Thoracic aorta (tissue), 2 donors: ENCODE measurements around the gene ITPR3. TPM values are rescaled to one million over a fixed set of nuclear protein-coding genes. Genes with fewer than 3 reads are reported as not detected.

Source experiments
- ATAC-seq: fragments of 150-250 bp; one replicate; pipeline ENCODE4 v1.8.0; 2017; ENCODE audit warnings: low read depth; ENCODE audit not compliant: insufficient number of reproducible peaks, low FRiP score
- DNase-seq: peaks from one replicate; pipeline ENCODE4 v3.0.0-alpha.2; 2020; ENCODE audit warnings: low spot score
- H3K27ac ChIP-seq, 2 donors: fragments of 200-600 bp; sonication (generic); 1 replicate in 1 of 2; 2 replicates in 1 of 2; pipeline ENCODE4 v1.5.1; 2016; ENCODE audit warnings: mild to moderate bottlenecking in 2 of 2, moderate library complexity in 2 of 2
- H3K27me3 ChIP-seq: fragments of 200-600 bp; sonication (generic); replicated peaks from 2 replicates; pipeline ENCODE4 v1.6.0; 2016; ENCODE audit warnings: mild to moderate bottlenecking; ENCODE audit not compliant: insufficient read depth
- H3K36me3 ChIP-seq: fragments of 200-600 bp; sonication (generic); one replicate; pipeline ENCODE4 v1.5.1; 2016
- H3K4me1 ChIP-seq, 2 donors: fragments of 200-600 bp; sonication (generic); 1 replicate in 1 of 2; 2 replicates in 1 of 2; pipeline versions ENCODE4 v1.5.1 to v1.6.0; 2016; ENCODE audit warnings: low read depth in 2 of 2, mild to moderate bottlenecking in 1 of 2; ENCODE audit not compliant: control insufficient read depth in 1 of 2
- H3K4me3 ChIP-seq: fragments of 200-600 bp; sonication (generic); 2 replicates; pipeline ENCODE4 v1.5.1; 2016; ENCODE audit warnings: mild to moderate bottlenecking
- H3K9me3 ChIP-seq: fragments of 200-600 bp; sonication (generic); 2 replicates; pipeline ENCODE4 v1.5.1; 2016
- total RNA-seq, 2 donors: library from RNA; depleted of rRNA; stranded (reverse); fragments of >200 nt; gene quantifications; one replicate each; pipeline versions ENCODE4 v1.1.0 to v1.2.3, GENCODE V29; 2016
- TF ChIP-seq, protein P1 (sequence below): fragments of 200-600 bp; sonication (generic); IDR thresholded peaks from one replicate; pipeline ENCODE4 v1.5.1; 2019; ENCODE audit warnings: antibody characterized with exemption

The ITPR3 gene
- total RNA-seq, 2 donors from 2014 or later = 15.2 to 21.2 TPM

DNA sequence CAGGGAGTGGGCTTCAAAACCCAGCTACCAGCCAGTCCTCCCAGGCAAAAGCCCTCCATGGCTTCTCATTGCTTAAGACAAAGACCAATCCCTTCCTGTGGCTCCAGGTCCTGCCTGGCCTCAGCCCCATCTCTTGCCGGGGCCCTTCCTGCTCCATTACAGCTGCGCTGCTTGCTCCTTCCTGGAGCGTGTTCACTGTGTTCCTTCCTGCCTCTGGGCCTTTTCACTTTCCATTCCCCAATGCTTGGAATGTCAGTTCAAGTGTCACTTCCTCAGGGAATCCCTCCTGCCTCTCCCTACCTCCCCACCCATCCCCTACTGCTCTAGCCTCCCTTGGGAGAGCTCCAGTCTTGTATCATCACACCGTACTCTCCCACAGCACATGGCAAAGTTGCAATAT is 11.1 kb upstream of the ITPR3 start:
- Histone ChIP-seq H3K36me3 (no peaks in the 10 kb centered on the region), H3K9me3 (no peaks in the 10 kb centered on the region), H3K4me3 (no peak overlapping the region), H3K27me3 (no peaks in the 10 kb centered on the region), H3K27ac (peak overlapping the region in 1 of 2 donors; percentile 36), H3K4me1 (no peaks in the 10 kb centered on the region)
- TF ChIP-seq, protein P1, sequence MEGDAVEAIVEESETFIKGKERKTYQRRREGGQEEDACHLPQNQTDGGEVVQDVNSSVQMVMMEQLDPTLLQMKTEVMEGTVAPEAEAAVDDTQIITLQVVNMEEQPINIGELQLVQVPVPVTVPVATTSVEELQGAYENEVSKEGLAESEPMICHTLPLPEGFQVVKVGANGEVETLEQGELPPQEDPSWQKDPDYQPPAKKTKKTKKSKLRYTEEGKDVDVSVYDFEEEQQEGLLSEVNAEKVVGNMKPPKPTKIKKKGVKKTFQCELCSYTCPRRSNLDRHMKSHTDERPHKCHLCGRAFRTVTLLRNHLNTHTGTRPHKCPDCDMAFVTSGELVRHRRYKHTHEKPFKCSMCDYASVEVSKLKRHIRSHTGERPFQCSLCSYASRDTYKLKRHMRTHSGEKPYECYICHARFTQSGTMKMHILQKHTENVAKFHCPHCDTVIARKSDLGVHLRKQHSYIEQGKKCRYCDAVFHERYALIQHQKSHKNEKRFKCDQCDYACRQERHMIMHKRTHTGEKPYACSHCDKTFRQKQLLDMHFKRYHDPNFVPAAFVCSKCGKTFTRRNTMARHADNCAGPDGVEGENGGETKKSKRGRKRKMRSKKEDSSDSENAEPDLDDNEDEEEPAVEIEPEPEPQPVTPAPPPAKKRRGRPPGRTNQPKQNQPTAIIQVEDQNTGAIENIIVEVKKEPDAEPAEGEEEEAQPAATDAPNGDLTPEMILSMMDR = no peak
- no peak for DNase-seq
- ATAC-seq = no peak

DNA sequence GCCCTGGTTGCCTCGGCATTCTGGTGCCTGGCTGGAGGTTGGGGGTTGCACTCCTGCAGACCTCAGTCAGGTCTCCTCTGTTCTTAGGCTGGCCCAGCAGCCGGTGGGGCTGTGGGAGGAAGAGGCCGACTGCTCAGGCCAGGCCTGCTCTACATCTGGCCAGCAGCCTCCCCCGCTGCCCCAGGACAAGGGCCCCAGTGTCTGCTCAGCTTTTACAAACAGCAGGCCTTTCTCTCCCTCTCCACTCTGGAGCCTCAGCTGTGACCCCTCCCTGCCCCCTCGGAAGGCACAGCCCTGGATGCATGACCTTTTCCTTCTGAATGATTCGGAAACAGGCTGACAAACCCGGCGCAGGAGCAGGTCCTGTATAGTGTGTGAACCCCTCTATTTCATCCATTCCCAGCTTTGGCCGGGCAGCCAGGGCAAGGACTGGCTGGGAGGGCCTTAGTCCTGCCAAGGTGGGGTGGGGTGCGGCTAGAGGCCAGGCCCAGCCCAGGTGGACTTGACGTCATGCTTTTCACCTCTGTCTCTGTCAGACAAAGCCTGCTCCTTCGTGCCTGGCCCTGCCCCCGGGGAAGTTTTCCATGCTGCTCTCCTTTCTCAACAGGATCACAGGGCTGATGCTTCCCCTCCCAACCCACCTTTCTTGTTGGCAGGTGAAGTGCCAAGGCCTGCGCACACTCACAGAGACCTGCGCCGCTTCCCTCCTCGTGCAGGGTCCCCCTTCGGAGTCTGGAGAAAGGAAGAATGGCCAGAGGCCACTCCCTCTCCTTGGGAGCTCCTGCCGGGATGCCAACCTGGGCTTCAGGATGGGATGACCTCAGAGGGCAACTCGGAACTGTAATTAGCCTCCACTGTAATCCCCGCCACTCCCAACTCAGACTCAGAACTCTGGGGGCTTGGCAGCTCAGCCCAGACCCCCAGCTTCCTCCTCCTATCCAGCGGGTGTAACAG is 10.1 kb upstream of the ITPR3 start:
- H3K27ac ChIP-seq = no peak overlapping the region
- no peak for DNase-seq
- no peak for ATAC-seq
- TF ChIP-seq, protein P1 = no peak
- H3K4me1 ChIP-seq = no peaks in the 10 kb centered on the region
- no peak overlapping the region for H3K4me3 ChIP-seq
- H3K36me3 ChIP-seq = no peaks in the 10 kb centered on the region
- H3K9me3 ChIP-seq = no peaks in the 10 kb centered on the region
- no peaks in the 10 kb centered on the region for H3K27me3 ChIP-seq

- TF ChIP-seq, protein P1 = no peak
- ATAC-seq = no peak
- no peaks in the 10 kb centered on the region for H3K4me1 ChIP-seq
- DNase-seq = no peak
- no peaks in the 10 kb centered on the region for H3K27me3 ChIP-seq
- no peak overlapping the region for H3K27ac ChIP-seq
- H3K4me3 ChIP-seq = no peak overlapping the region
- H3K9me3 ChIP-seq = no peaks in the 10 kb centered on the region
- H3K36me3 ChIP-seq = no peaks in the 10 kb centered on the region
Observed at GRCh38 chr6:33613146-33613794, 7.9 kb upstream of the ITPR3 start.

- Histone ChIP-seq H3K9me3 (no peaks in the 10 kb centered on the region), H3K27me3 (no peaks in the 10 kb centered on the region), H3K4me3 (no peak overlapping the region), H3K27ac (no peak overlapping the region), H3K4me1 (no peaks in the 10 kb centered on the region), H3K36me3 (no peaks in the 10 kb centered on the region)
- ATAC-seq (no peak), DNase-seq (no peak)
- TF ChIP-seq, protein P1 = no peak
Observed at GRCh38 chr6:33613795-33614168, 7.3 kb upstream of the ITPR3 start.

DNA sequence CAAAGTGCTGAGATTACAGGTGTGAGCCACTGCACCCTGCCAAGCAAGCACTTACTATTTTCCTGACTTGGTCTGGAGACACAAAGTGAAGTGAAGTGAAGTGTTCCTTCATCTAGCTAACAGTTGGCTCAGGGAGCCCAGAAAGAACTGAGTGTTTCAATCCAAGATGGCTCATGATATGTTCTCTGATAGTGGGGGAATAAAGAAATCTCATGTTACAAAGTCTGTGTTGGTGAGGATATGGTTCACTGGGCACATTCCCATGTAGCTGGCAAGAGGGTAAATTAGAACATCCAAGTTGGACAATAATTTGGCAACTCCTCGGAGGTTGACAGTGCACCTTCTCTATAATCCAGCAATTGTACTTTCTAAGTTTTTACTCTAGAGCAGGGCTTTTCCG is 5.0 kb upstream of the ITPR3 start:
- H3K27ac ChIP-seq = no peak overlapping the region
- H3K27me3 ChIP-seq = no peaks in the 10 kb centered on the region
- DNase-seq = no peak
- no peak for ATAC-seq
- TF ChIP-seq, protein P1 = no peak
- H3K4me3 ChIP-seq = no peak overlapping the region
- peaks cover 0 to 11% of the 10 kb centered on the region in 2 donors for H3K4me1 ChIP-seq
- no peaks in the 10 kb centered on the region for H3K36me3 ChIP-seq
- no peaks in the 10 kb centered on the region for H3K9me3 ChIP-seq
